K562 (cell line): Measurements from ENCODE around the gene SLC2A13. TPM values are rescaled to one million over a fixed set of nuclear protein-coding genes. Genes with fewer than 3 reads are reported as not detected.

ENCODE experiments used
- E2F6 ChIP-seq, 2 experiments: IDR thresholded peaks; 2 replicates each; pipeline ENCODE4 v1.6.1; 2011; ENCODE audit warnings: borderline replicate concordance in 1 of 2, control low read depth in 1 of 2, low read depth in 1 of 2, low read length in 1 of 2, mild to moderate bottlenecking in 1 of 2, mixed read lengths in 1 of 2, moderate library complexity in 1 of 2; ENCODE audit not compliant: insufficient read depth in 1 of 2, insufficient read length in 1 of 2, poor library complexity in 1 of 2, severe bottlenecking in 1 of 2; ENCODE audit errors: extremely low read depth in 1 of 2
- HDAC1 ChIP-seq, 2 experiments: fragments of 450-650 bp; IDR thresholded peaks; 2 replicates each; pipeline ENCODE4 v1.6.1; 2016 to 2017; ENCODE audit warnings: inconsistent platforms in 1 of 2, mild to moderate bottlenecking in 1 of 2, moderate library complexity in 1 of 2
- KDM1A ChIP-seq, 2 experiments: fragments of 450-650 bp; IDR thresholded peaks; 2 replicates each; pipeline ENCODE4 v1.6.1; 2016; ENCODE audit warnings: mild to moderate bottlenecking in 2 of 2
- L3MBTL2 ChIP-seq: fragments of 450-650 bp; IDR thresholded peaks from 2 replicates; pipeline ENCODE4 v1.6.1; 2016; ENCODE audit warnings: mild to moderate bottlenecking, moderate library complexity
- MGA ChIP-seq: fragments of 450-650 bp; IDR thresholded peaks from 2 replicates; pipeline ENCODE4 v1.6.1; 2016; ENCODE audit warnings: mild to moderate bottlenecking, moderate library complexity
- MNT ChIP-seq, 2 experiments: fragments of 450-650 bp; conservative IDR thresholded peaks; 2 replicates each; pipeline ENCODE4 v1.6.1; 2017; ENCODE audit warnings: mild to moderate bottlenecking in 2 of 2, moderate library complexity in 2 of 2
- MXI1 ChIP-seq: IDR thresholded peaks from 2 replicates; pipeline ENCODE4 v1.6.1; 2011; ENCODE audit warnings: low read depth, mild to moderate bottlenecking, improper control_type of control experiment, low read length
- PKNOX1 ChIP-seq: fragments of 450-650 bp; IDR thresholded peaks from 2 replicates; pipeline ENCODE4 v1.6.1; 2016
- RBM25 ChIP-seq: fragments of 200-400 bp; formaldehyde crosslinking; IDR thresholded peaks from 2 replicates; pipeline ENCODE4 v1.6.1; 2018; ENCODE audit warnings: low read length, low read depth, moderate library complexity; ENCODE audit not compliant: severe bottlenecking
- ZNF695 ChIP-seq: fragments of 450-650 bp; formaldehyde crosslinking; IDR thresholded peaks from 2 replicates; pipeline ENCODE4 v1.4.0; 2020; ENCODE audit warnings: mild to moderate bottlenecking, moderate library complexity
- polyA plus RNA-seq, 8 experiments: library from polyadenylated mRNA; depleted of rRNA in 4 of 8; stranded (reverse) in 5 of 8; unstranded in 3 of 8; fragments of >200 nt; fragmentation: Nextera tagmentation in 2 of 8; fragmentation: Illumina TruSeq in 1 of 8; extraction: Ambion mirVana in 2 of 8; extraction: Trizol in 1 of 8; gene quantifications; 2 replicates each; pipeline versions ENCODE4 v1.2.1 to v1.2.3, GENCODE V29; 2011 to 2014; ENCODE audit warnings: inconsistent platforms in 1 of 8, missing spikeins in 1 of 8
- total RNA-seq, 7 experiments: library from RNA; depleted of rRNA in 6 of 7; stranded (reverse); fragments of >200 nt in 6 of 7; fragmentation: Illumina TruSeq in 2 of 7; extraction: Trizol in 2 of 7; gene quantifications; 2 replicates each; pipeline versions ENCODE4 v1.2.1 to v1.2.3, GENCODE V29; 2011 to 2021; ENCODE audit warnings: low replicate concordance in 1 of 7

The SLC2A13 gene
- total and polyA plus RNA-seq, 9 of the 15 experiments (the other 6 are each of a cell fraction or from before 2014, with no cell fraction given) = 1.7 to 12.4 (median 9.0) TPM

- TF ChIP-seq MGA = peak; percentile 83
- peak; percentile 8 for TF ChIP-seq RBM25
- TF ChIP-seq E2F6 (IDR thresholded peaks at IDR 0.05; ENCODE audit: borderline replicate concordance in 1 of 2, extremely low read depth in 1 of 2, insufficient read depth in 1 of 2, insufficient read length in 1 of 2, low read depth in 1 of 2, low read length in 1 of 2, poor library complexity in 1 of 2, severe bottlenecking in 1 of 2) = peak; percentile 62 to 78
- TF ChIP-seq MXI1 = peak; percentile 52; the same call in 1 of the 2 replicates
- TF ChIP-seq HDAC1 (IDR thresholded peaks at IDR 0.05) = peak in 1 of 2 experiments; percentile 31; a peak in 1 of 4 replicates
- peak in 1 of 2 experiments; percentile 52; a peak in 1 of 4 replicates for TF ChIP-seq KDM1A (IDR thresholded peaks at IDR 0.05)
- TF ChIP-seq ZNF695 (CRISPR knock-in tag) = no peak
- peak; percentile 69 for TF ChIP-seq L3MBTL2
- peak; percentile 42 to 65; a peak in 3 of 4 replicates for TF ChIP-seq MNT (conservative IDR thresholded peaks at IDR 0.05)
- peak; percentile 43; the same call in 1 of the 2 replicates for TF ChIP-seq PKNOX1
These were observed 1.2 kb downstream of the SLC2A13 start (continued) for GRCh38 chr12:40104461-40105264.
